SJSA1 (cell line): ENCODE results near the gene H1-8. TPM values are rescaled to one million over a fixed set of nuclear protein-coding genes. Genes with fewer than 3 reads are reported as not detected.

Experiments used
- DNase-seq, 2 experiments: peaks; one replicate each; pipeline ENCODE4 v3.0.0-alpha.2; 2015 to 2020; ENCODE audit warnings: low spot score in 2 of 2, low read depth in 1 of 2
- H3K27ac ChIP-seq: fragments of 250-450 bp; sonication (Bioruptor Pico); 2 replicates; pipeline ENCODE4 v1.5.1; 2020; ENCODE audit warnings: mild to moderate bottlenecking, moderate library complexity
- H3K27me3 ChIP-seq: fragments of 250-450 bp; sonication (Bioruptor Pico); replicated peaks from 2 replicates; pipeline ENCODE4 v1.5.1; 2020; ENCODE audit warnings: mild to moderate bottlenecking, moderate library complexity
- H3K36me3 ChIP-seq: fragments of 250-450 bp; sonication (Bioruptor Pico); 2 replicates; pipeline ENCODE4 v1.5.1; 2020; ENCODE audit warnings: mild to moderate bottlenecking
- H3K4me1 ChIP-seq: fragments of 250-450 bp; sonication (Bioruptor Pico); replicated peaks from 2 replicates; pipeline ENCODE4 v1.6.1; 2021; ENCODE audit warnings: mild to moderate bottlenecking
- H3K4me3 ChIP-seq: fragments of 250-450 bp; sonication (Bioruptor Pico); 2 replicates; pipeline ENCODE4 v1.5.1; 2020; ENCODE audit warnings: mild to moderate bottlenecking
- H3K9me3 ChIP-seq: fragments of 250-450 bp; sonication (Bioruptor Pico); replicated peaks from 2 replicates; pipeline ENCODE4 v1.5.1; 2020; ENCODE audit warnings: mild to moderate bottlenecking
- total RNA-seq: library from RNA; depleted of rRNA; stranded (reverse); fragments of >200 nt; shearing (Covaris generic); gene quantifications from 2 replicates; pipeline ENCODE4 v1.2.3, GENCODE V29; 2014

Gene H1-8
- total RNA-seq, 1 experiment from 2014 or later = not detected

GRCh38 chr3:129571605-129572547 is 28.9 kb downstream of the H1-8 start:
- H3K36me3 ChIP-seq = peaks cover 80% of the 10 kb centered on the region
- no peak for DNase-seq
- H3K27ac ChIP-seq = no peak overlapping the region
- no peaks in the 10 kb centered on the region for H3K27me3 ChIP-seq
- H3K4me3 ChIP-seq = no peak overlapping the region
- H3K9me3 ChIP-seq = no peaks in the 10 kb centered on the region
- H3K4me1 ChIP-seq = peaks cover 10% of the 10 kb centered on the region

DNA sequence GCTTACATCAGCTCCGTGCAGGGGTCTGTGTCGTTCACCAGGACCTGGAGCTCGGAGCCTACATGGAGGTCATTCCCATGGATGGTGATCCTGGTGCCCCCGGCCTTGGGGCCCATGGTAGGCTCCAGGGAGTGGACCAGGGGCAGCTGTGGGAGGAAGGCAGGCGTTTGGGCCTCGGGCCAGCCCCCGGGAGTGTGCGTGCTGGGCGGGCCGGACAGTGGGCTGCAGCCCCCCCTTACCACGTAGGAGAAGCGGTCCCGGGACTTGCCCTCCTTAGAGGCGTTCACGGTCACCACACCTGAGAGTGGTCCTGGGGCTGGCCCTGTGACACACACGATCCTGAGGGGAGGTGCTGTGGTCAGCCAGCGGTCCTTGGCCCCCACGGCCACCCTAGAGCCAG is 29.6 kb downstream of the H1-8 start:
- Histone ChIP-seq H3K9me3 (no peaks in the 10 kb centered on the region), H3K27ac (no peak overlapping the region), H3K27me3 (no peaks in the 10 kb centered on the region), H3K4me1 (peaks cover 10% of the 10 kb centered on the region), H3K4me3 (no peak overlapping the region), H3K36me3 (peaks cover 78% of the 10 kb centered on the region)
- DNase-seq = no peak

DNA sequence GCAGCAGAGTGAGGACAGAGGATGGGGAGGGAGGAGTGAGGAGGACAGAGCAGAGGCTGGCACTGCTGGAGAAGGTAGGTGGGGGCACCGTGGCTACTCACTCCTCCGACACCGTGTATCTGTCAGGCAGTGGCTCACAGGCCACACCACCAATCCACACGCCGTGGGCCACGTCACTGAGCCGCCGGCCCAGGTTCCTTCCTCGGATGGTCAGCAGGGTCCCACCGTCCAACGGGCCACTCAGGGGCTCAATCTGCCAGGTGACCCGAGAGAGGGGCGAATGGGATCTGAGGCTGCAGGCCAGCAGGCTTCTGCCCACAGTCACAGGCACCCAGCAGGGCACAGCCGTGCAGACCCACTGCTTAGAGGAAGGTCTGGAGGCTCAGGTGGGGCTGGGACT is 30.5 kb downstream of the H1-8 start:
- H3K27me3 ChIP-seq = no peaks in the 10 kb centered on the region
- H3K36me3 ChIP-seq = peaks cover 85% of the 10 kb centered on the region
- no peak for DNase-seq
- H3K4me1 ChIP-seq = peaks cover 10% of the 10 kb centered on the region
- no peak overlapping the region for H3K4me3 ChIP-seq
- no peaks in the 10 kb centered on the region for H3K9me3 ChIP-seq
- no peak overlapping the region for H3K27ac ChIP-seq

- Histone ChIP-seq H3K27me3 (no peaks in the 10 kb centered on the region), H3K36me3 (peaks cover 81% of the 10 kb centered on the region), H3K9me3 (no peaks in the 10 kb centered on the region), H3K4me3 (no peak overlapping the region), H3K27ac (no peak overlapping the region), H3K4me1 (peaks cover 10% of the 10 kb centered on the region)
- DNase-seq = no peak
These were observed 31.2 kb downstream of the H1-8 start for GRCh38 chr3:129574206-129574605.

DNA sequence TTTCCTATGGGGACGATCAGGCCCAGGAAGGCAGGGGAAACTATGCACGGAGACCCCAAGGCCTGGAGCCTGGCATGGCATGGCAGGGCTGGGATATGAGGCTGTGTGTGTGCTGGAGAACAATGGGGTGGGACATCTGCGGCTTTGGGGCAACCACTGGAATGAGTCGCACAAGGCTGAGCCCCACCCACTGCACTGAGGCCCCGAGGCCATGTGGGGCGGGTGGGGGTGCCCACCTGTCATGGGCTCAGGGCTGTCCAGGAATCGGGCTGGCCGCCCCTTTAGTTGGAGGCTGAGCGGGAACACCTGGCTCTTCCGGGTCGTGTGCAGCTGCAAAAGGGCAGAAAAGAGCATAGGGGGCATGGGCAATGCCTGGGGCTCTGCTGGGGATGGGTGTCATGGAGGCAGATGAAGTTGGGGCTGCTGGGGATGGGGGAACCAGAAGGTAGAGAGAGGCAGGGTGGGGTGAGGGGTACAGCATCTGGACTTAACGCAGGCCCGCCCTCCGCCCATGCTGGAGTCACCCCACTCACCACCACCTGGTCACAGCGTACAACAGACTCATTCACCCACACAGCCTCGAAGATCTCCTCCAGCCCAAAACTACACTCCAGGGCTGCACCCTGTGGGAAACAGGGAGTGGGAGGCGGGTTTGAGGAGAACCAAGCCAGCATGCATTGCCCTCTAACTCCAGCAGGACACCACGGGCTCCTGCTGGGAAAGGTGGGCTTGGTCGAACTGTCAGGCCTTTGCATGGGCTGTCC is 32.4 kb downstream of the H1-8 start:
- H3K9me3 ChIP-seq = no peaks in the 10 kb centered on the region
- H3K4me3 ChIP-seq = no peak overlapping the region
- H3K4me1 ChIP-seq = peaks cover 10% of the 10 kb centered on the region

GRCh38 chr3:129575997-129576384 is 33.0 kb downstream of the H1-8 start:
- no peaks in the 10 kb centered on the region for H3K9me3 ChIP-seq
- no peak for DNase-seq
- no peaks in the 10 kb centered on the region for H3K27me3 ChIP-seq
- H3K36me3 ChIP-seq = peaks cover 77% of the 10 kb centered on the region
- peaks cover 10% of the 10 kb centered on the region for H3K4me1 ChIP-seq
- no peak overlapping the region for H3K4me3 ChIP-seq
- no peak overlapping the region for H3K27ac ChIP-seq

More for the DNA sequence above, 32.4 kb downstream of the H1-8 start:
- H3K27me3 ChIP-seq = no peaks in the 10 kb centered on the region
- peaks cover 81% of the 10 kb centered on the region for H3K36me3 ChIP-seq
- H3K27ac ChIP-seq = no peak overlapping the region
- no peak for DNase-seq

GRCh38 chr3:129576514-129577352 is 33.8 kb downstream of the H1-8 start:
- Histone ChIP-seq H3K36me3 (peaks cover 78% of the 10 kb centered on the region), H3K9me3 (no peaks in the 10 kb centered on the region)

GRCh38 chr3:129577366-129577765 is 34.4 kb downstream of the H1-8 start:
- no peaks in the 10 kb centered on the region for H3K9me3 ChIP-seq
- H3K27ac ChIP-seq = no peak overlapping the region
- H3K4me1 ChIP-seq = peaks cover 10% of the 10 kb centered on the region
- peaks cover 78% of the 10 kb centered on the region for H3K36me3 ChIP-seq
- no peak for DNase-seq
- no peak overlapping the region for H3K4me3 ChIP-seq
- H3K27me3 ChIP-seq = no peaks in the 10 kb centered on the region

More at GRCh38 chr3:129576514-129577352, 33.8 kb downstream of the H1-8 start:
- Histone ChIP-seq H3K27ac (no peak overlapping the region), H3K4me1 (peaks cover 10% of the 10 kb centered on the region), H3K4me3 (no peak overlapping the region), H3K27me3 (no peaks in the 10 kb centered on the region)
- DNase-seq = no peak

- peaks cover 79% of the 10 kb centered on the region for H3K36me3 ChIP-seq
- peaks cover 10% of the 10 kb centered on the region for H3K4me1 ChIP-seq
- no peak overlapping the region for H3K27ac ChIP-seq
- H3K9me3 ChIP-seq = no peaks in the 10 kb centered on the region
- H3K27me3 ChIP-seq = no peaks in the 10 kb centered on the region
- no peak for DNase-seq
- H3K4me3 ChIP-seq = no peak overlapping the region
These were observed 35.2 kb downstream of the H1-8 start for GRCh38 chr3:129577925-129578786.

DNA sequence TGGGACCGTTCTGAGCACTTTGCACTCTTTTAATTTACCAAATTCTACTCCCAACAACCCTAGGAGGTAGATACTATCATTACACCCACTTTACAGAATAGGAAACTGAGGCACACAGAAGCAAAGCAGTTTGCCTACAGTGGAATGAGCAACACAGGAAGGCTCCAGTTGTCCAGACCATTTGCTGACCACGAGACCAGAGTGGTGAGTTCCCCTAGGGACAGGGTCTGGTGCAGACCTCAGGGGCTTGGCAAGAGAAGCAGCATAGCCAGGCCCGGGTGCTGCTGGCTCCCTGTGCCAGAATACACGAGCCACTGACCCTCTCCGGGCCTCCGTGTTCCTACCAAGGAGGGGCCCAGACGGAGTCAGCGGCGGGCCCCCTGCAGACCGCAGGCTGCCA is 37.0 kb downstream of the H1-8 start:
- no peaks in the 10 kb centered on the region for H3K27me3 ChIP-seq
- no peak overlapping the region for H3K27ac ChIP-seq
- H3K9me3 ChIP-seq = no peaks in the 10 kb centered on the region
- no peak overlapping the region for H3K4me3 ChIP-seq
- H3K4me1 ChIP-seq = peaks cover 8% of the 10 kb centered on the region
- H3K36me3 ChIP-seq = peaks cover 82% of the 10 kb centered on the region
- no peak for DNase-seq

DNA sequence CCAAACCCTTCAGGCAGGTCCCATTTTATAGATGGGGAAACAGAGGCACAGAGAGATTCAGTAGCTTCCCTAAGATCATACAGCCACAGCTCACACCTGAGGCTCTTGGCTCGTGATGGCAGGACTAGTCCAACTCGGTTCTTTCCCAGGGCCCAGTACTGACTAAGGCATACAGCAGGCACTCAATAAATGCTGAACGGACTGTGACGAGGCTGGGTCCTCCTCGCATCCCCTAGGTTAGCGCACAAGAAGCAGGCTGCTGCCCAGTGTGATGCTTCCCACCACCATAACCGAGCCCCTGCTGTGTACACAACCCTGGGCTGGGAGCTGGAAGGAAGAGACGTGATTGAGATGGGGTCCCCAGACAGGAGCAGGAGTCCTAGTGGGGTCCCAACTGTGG is 38.6 kb downstream of the H1-8 start:
- H3K36me3 ChIP-seq = peaks cover 83% of the 10 kb centered on the region
- H3K4me3 ChIP-seq = no peak overlapping the region
- H3K27ac ChIP-seq = no peak overlapping the region
- no peak for DNase-seq
- no peaks in the 10 kb centered on the region for H3K4me1 ChIP-seq
- no peaks in the 10 kb centered on the region for H3K9me3 ChIP-seq
- H3K27me3 ChIP-seq = no peaks in the 10 kb centered on the region

DNA sequence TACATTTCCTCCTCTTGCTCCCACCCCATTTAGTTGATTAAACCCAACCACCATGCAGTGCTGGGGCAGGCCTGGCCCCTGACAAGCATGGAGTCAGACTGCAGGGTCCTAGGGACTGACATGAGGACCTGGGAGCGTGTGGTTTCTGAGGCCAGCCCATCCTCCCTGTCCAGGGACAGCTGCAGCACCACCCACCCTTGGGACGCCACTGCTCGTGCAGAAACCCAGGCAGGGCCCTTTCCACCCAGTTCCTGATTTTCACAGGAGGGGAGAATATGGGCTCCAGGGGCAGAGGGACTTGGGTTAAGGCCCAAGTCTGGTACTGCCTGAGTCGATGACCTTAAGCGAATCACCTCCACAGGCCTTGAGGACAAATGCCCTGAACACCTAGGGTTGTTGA is 39.8 kb downstream of the H1-8 start:
- no peak for DNase-seq
- H3K9me3 ChIP-seq = no peaks in the 10 kb centered on the region
- no peak overlapping the region for H3K27ac ChIP-seq
- no peak overlapping the region for H3K4me3 ChIP-seq
- peaks cover 76% of the 10 kb centered on the region for H3K36me3 ChIP-seq
- H3K4me1 ChIP-seq = no peaks in the 10 kb centered on the region
- no peaks in the 10 kb centered on the region for H3K27me3 ChIP-seq

DNA sequence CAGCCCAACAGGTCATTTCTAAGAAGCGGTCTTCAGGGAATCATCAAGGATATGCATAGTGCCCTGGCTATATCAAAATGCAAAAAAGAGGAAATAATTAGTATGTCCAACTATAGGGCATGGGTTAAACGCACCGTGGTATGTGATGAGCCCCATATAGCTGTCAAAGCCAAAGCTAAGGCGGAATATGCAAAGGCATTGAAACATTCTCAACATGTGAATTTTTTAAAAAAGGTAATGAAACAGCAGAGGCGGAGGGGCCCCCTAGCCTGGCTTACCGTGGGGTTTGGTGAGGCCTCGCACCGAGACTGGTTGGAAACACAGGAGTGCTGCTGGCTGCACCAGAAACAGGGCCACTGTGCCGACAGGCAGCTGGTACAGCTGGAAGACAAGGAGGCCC is 40.3 kb downstream of the H1-8 start:
- no peaks in the 10 kb centered on the region for H3K4me1 ChIP-seq
- no peaks in the 10 kb centered on the region for H3K27me3 ChIP-seq
- peaks cover 74% of the 10 kb centered on the region for H3K36me3 ChIP-seq
- H3K4me3 ChIP-seq = no peak overlapping the region
- no peak overlapping the region for H3K27ac ChIP-seq
- H3K9me3 ChIP-seq = no peaks in the 10 kb centered on the region
- no peak for DNase-seq
